AG10803 (cell line): ENCODE data around the gene AMOTL2.
A peak's percentile ranks its signal among the peaks of the same experiment; 100 is the strongest.

Experiments used
- DNase-seq: peaks from one replicate; pipeline ENCODE4 v3.0.0; 2010; ENCODE audit warnings: low read depth
- H3K4me3 ChIP-seq: 2 replicates; pipeline ENCODE4 v1.5.1; 2011; ENCODE audit warnings: mild to moderate bottlenecking, low read length, control low read depth
- TF ChIP-seq, protein P1 (sequence below): conservative IDR thresholded peaks from 2 replicates; pipeline ENCODE4 v1.5.1; 2011; ENCODE audit warnings: mild to moderate bottlenecking, low read length, control low read depth, inconsistent platforms

Gene AMOTL2

DNA sequence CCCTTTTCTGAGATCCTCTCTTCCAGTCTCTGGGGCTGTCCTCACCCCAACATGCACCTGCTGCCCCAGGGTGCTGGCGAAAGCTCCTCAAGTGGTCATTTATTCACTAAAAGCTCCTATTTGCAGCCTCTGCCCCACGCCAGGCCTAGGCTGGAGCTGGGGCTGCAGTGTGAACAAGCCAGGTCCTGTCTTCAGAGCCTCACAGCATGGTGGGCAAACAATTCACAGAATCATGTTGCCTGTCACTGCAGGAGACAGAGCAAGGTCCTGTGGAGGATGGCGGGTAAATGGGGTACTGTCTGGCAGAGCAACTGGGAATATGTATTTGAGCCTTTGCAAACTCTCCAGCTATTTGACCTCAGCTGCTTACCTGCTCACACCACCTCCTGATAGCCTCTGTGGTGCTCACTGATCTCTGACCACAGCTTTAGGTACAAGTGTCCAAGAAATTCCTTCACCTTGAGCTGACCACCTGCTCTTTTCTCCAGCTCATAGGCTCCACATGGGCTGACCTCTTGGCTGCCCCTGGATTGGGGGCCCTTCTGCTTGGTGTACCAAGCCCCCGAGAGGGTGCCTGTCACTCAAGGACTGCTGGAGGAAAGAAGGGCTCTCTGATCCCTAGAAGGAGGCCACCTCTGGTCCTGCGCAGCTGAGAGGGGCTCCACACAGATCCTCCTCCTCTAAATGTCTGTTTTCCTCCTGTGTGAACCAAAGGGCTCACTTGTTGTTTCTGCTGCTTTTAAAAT lies 35.6 kb downstream of the AMOTL2 start:
- TF ChIP-seq, protein P1, sequence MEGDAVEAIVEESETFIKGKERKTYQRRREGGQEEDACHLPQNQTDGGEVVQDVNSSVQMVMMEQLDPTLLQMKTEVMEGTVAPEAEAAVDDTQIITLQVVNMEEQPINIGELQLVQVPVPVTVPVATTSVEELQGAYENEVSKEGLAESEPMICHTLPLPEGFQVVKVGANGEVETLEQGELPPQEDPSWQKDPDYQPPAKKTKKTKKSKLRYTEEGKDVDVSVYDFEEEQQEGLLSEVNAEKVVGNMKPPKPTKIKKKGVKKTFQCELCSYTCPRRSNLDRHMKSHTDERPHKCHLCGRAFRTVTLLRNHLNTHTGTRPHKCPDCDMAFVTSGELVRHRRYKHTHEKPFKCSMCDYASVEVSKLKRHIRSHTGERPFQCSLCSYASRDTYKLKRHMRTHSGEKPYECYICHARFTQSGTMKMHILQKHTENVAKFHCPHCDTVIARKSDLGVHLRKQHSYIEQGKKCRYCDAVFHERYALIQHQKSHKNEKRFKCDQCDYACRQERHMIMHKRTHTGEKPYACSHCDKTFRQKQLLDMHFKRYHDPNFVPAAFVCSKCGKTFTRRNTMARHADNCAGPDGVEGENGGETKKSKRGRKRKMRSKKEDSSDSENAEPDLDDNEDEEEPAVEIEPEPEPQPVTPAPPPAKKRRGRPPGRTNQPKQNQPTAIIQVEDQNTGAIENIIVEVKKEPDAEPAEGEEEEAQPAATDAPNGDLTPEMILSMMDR: no peak
- no peak overlapping the region for H3K4me3 ChIP-seq
- DNase-seq: no peak

DNA sequence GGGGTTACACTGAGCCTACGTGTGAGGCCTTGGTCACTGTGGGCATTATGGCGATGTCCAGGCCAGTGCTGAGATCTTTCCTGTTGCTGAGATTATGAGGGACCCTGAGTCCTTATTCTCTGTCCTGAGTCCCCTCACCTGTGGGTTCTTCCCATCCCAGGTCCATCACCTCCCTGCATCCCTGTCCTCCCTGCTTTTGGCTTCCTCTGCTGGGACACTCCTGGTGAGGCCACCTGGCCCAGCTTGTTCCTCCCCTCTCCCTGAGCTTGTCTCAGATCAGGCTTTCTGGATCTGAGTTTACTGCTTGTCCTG lies 36.1 kb downstream of the AMOTL2 start:
- H3K4me3 ChIP-seq: no peak overlapping the region
- no peak for DNase-seq
- TF ChIP-seq, protein P1: no peak

DNA sequence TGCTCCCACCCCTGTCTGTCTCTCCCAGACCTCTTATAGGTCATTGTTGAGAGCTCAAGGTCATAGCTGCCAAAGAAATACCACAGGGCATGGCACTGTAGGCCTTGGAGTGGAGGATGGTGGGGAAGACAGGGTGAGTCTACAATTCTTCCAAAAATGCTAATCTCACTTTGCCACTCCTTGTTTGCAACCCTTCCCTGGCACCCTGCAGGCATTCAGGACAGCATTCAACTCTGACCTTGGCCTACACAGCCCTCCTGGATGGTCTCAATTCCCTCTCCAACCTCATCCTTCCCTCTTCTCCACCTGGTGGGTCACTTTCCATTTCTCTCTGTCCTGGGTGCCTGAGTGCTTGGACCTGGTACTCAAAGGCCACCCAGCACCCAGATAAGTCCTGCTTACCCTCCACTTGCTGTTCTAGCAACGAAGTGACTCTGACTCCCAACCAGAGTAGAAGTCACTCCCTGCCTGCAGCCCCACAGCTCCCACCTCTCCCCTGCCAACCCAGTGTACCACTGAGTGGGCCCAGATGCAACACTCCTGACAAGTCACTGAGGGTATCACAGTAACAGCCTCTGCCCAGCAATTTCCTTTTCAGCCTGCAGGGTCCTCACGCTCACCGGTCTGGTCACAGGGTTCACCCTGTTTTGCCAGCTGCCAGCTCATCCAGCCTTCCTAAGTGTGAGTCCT lies 36.6 kb downstream of the AMOTL2 start:
- no peak overlapping the region for H3K4me3 ChIP-seq
- TF ChIP-seq, protein P1: no peak

DNA sequence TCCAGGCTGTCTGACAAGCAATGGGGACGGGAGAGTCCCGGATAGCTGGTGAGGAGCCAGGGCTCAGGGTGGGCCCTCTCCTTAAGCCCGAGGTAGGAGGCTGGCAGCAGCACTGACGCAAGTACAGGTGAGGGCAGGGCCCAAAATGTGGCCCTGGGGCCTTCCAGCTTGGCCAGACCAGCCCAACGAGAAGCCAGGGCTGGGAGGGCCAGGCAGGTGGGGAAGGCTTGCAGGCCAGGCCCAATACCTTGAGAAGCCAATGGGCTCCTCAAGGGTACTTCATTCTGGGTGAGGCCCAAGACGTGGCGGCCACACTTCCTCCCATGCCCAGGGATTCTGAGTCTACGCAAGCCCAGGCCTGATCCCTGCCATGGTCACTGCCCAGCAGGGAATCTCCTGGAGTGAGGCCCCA lies 37.2 kb downstream of the AMOTL2 start:
- no peak for DNase-seq
- H3K4me3 ChIP-seq: no peak overlapping the region
- TF ChIP-seq, protein P1: no peak

More for the DNA sequence above, 36.6 kb downstream of the AMOTL2 start:
- DNase-seq: no peak

DNA sequence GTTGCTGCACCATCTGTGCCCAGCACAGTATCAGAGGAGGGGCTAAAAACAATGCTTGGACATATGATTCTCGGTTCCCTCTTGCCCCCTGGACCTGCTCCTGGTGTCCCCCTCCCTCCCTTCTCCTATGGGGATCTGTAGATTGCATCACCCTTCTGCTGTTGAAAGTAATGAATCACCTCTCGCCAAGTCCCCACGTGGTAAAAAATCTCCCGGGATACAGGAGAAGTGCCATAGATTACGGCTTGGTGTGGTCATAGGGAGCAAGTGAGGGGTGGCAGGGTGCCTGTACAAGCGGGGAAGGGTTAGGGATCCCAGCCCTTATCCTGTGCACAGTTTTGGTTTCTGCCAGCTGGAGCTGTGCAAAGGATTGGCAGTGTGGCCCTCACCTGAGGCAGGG lies 37.7 kb downstream of the AMOTL2 start:
- H3K4me3 ChIP-seq: no peak overlapping the region
- peak; percentile 78 for DNase-seq
- TF ChIP-seq, protein P1: no peak

DNA sequence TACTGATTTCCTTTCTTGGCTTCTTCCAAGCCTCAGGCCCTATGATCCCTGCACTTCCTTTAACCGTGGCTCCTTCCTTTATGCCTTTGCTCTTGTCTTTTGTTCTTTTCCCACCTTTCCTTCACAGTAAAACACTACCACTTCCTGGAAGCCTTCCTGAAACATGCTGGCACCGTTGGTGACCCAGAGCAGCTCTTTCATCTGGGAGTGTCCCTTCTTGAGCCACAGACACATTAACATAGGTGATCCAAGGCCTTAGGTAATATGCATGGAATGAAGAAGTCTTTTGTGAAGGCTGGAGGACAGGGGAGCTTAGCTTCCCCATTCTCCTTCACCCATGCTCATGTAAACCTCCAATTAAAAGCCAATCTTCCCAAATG lies 39.4 kb downstream of the AMOTL2 start:
- no peak overlapping the region for H3K4me3 ChIP-seq
- no peak for DNase-seq
- TF ChIP-seq, protein P1: no peak

DNA sequence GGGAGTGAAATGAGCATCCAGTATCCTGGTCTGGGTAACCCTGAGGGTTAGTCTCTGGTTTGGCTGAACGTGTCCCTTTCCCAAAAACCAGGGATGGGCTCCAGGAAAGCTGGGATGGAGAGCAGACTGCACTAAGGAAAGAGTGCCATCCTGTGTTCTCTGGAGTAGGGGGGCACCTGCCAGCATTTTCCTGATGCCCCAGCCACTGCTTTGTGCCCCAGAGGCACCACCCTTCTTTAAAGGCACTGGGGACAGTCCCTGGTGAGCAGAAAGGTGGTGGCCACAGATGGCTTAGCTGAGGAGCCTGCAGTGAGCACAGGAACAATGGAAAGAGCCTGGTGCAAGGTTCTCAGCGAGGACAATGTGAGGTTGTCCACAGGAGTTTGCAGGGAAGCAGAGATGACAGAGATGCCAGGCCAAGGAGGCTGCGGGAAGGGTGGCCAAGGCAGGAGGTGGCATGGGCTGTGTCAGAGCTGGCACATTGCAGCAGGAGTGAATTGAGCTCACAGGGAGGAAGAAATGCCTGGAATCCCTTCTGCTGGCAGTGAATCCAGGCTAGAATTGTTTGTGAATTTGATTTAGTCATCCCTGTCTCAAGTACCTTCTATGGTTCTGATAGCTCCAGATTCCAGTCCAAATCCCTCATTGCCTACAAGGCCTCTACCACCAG lies 39.9 kb downstream of the AMOTL2 start:
- peak; percentile 91 for DNase-seq
- TF ChIP-seq, protein P1: no peak
- H3K4me3 ChIP-seq: no peak overlapping the region
